IPS-NIHi7 (cell line): Measurements from ENCODE around the gene KIAA1217.

Experiments
- DNase-seq: peaks from one replicate; pipeline ENCODE4 v3.0.0; 2012; ENCODE audit warnings: mixed read lengths; ENCODE audit errors: extremely low spot score

The KIAA1217 gene, protein sequence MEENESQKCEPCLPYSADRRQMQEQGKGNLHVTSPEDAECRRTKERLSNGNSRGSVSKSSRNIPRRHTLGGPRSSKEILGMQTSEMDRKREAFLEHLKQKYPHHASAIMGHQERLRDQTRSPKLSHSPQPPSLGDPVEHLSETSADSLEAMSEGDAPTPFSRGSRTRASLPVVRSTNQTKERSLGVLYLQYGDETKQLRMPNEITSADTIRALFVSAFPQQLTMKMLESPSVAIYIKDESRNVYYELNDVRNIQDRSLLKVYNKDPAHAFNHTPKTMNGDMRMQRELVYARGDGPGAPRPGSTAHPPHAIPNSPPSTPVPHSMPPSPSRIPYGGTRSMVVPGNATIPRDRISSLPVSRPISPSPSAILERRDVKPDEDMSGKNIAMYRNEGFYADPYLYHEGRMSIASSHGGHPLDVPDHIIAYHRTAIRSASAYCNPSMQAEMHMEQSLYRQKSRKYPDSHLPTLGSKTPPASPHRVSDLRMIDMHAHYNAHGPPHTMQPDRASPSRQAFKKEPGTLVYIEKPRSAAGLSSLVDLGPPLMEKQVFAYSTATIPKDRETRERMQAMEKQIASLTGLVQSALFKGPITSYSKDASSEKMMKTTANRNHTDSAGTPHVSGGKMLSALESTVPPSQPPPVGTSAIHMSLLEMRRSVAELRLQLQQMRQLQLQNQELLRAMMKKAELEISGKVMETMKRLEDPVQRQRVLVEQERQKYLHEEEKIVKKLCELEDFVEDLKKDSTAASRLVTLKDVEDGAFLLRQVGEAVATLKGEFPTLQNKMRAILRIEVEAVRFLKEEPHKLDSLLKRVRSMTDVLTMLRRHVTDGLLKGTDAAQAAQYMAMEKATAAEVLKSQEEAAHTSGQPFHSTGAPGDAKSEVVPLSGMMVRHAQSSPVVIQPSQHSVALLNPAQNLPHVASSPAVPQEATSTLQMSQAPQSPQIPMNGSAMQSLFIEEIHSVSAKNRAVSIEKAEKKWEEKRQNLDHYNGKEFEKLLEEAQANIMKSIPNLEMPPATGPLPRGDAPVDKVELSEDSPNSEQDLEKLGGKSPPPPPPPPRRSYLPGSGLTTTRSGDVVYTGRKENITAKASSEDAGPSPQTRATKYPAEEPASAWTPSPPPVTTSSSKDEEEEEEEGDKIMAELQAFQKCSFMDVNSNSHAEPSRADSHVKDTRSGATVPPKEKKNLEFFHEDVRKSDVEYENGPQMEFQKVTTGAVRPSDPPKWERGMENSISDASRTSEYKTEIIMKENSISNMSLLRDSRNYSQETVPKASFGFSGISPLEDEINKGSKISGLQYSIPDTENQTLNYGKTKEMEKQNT (N-terminal part only)

DNA sequence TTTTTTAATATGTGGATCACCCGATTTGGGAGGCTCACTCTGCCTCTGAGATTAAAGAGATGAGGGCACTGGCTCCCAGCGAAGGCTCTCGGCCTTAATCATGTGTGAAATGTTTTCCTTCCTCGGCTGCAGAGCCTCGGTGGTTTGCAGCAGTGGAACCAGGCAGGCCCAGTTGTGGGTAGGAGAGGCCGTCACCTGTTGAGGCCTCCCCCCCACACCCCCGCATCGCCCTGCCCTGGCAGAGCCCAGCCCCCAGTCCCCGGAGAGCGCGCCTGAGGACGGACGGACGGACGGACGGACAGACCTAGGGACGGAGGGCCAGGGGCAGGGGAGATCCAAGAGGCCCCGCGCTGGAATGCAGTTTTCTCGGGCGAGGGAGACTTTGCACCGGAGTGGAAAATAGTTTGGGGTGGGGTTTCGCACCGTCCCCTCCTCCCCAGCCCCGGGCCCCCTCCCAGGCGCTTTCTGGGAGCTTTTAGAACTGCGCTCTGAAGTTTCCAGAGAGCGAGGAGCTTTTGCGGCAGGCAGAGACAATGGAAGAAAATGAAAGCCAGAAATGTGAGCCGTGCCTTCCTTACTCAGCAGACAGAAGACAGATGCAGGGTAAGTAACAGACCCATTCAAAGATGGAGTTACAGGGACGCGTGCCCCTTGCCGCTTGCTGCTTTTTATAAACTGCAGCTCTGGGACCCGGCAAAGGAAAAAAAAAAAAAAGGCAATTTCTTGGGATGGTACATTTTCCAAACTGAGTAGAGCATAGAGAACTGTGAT is at the start of gene KIAA1217:
TSS of gene KIAA1217 (plus strand) at position 478 of the 771 bp plus-strand sequence. CDS start at position 534, 56 bp downstream.
- DNase-seq = peak; percentile 64

DNA sequence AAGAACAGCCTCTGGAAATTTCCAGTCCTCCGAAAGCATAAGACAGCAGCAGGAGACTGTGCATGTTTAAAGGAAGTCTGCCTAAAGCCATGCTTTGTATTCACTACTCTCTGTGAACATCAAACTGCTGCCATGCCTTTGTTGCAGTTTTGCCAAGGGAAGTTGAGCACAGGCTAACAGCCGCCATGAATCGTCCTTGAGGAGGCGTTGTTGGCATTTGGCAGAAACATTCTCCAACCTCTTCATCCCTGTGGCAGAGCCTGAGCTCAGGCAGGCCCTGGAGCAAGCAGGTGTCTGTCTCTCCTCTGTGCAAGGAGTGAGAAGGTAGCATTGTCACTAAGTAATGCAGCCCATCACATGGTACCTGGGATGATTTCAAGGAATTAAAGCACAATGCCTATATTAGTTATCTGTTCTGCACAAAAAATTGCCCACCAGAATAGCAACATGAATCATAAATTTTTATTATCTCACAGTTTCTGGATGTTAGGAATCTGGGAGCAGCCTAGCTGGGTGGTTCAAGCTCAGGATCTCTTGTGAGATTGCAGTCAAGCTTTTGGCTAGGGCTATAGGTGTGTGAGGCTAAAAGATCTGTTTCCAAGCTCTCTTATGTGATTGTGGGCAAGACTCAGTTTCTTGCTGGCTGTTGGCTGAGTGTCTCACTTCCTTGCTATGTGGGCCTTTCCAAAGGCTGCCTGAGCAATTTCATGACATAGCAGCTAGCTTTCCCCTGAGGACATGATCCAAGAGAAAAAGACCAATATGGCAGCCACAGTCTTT is 46.5 kb upstream of the KIAA1217 start:
- no peak for DNase-seq

DNA sequence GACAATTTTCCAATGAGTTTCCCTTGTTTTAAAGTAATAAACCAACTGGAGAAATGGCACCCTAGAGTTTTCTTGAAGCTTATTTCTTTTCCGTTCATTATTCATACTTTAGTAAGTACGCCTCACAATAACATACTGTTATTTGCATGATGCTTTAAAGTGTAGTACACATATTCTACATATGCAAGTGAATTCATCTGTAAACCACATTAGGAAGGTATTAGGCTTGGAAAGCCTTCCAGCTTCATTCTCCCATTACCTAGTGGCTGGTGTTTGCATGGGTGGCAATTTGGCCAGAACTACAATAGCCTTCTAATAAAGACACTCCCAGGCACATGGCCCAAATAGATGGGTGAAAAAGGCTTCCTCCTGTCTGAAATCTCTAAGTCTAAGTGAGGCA is 45.5 kb upstream of the KIAA1217 start:
- DNase-seq = no peak

DNA sequence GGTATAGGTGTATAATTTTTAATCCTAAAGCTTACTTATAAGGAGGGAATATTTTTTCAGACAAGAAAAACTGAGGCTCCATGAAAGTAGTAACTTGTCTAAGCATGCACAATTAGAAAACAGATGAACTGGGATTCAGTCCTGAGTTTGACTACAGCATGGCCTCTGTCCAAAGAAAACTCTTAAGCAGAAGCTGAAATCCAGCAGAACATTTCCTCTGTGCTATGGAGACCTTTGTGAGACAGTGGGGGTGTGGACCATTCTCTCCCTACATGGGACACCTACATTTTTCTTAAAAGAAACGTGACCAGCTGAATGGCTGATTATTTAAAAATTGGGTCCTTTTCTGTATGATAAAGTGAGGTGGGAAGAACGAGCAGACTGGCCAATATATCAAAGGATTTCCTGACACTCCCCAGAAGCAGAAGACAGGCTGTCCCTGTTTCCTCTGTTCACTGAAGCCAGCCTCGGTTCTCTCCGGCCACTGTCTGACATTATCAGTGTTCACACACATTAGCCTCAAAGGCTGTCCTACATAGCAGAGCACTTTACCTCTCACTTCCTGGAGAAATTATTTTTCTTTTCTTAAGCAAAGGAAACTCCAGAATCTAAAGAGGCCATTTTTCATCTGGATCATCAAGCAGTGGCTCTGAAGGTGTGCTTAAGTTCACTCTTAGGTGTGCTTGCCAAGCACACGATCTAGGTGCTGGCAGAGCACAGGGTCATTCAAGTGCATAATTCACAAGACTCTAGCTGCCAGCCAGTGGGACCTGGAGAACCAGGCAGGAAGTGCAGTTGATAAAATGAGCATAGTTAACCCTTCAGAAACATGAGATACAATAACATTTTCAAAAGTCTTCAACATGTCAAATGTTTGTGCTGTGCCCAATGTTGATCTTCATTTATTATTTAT is 40.4 kb upstream of the KIAA1217 start:
- DNase-seq = no peak

DNA sequence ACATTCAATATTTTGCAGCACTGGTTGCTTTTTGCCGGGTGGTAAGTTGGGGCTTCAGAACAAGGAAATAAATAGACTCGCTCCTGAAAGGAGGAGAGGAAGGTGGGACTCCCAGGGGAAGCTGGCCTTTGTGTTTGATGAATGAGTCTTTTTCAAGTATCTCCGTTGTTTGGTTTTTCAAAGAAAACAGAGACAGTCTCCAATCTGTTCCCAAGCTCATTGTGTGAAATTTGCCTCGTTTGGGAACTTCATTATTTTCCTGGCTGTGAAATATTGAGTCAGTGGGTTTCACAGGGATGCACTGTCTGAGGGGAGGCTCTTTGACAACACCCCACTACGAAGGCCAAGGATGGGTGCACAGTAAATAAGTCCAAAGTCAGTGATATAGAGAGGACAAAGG is 38.7 kb upstream of the KIAA1217 start:
- DNase-seq = no peak

DNA sequence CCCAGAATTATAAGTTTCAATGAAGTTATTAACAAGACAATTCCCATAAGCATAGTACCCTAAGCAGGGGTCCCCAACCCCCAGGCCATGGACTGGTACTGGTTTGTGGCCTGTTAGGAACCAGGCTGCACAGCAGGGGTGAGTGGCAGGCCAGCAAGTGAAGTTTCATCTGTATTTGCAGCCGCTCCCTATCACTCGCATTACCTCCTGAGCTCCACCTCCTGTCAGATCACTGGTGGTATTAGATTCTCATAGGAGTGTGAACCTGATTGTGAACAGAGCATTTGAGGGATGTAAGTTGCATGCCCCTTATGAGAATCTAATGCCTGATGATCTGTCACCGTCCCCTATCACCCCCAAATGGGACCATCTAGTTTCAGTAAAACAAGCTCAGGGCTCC is 36.0 kb upstream of the KIAA1217 start:
- no peak for DNase-seq

DNA sequence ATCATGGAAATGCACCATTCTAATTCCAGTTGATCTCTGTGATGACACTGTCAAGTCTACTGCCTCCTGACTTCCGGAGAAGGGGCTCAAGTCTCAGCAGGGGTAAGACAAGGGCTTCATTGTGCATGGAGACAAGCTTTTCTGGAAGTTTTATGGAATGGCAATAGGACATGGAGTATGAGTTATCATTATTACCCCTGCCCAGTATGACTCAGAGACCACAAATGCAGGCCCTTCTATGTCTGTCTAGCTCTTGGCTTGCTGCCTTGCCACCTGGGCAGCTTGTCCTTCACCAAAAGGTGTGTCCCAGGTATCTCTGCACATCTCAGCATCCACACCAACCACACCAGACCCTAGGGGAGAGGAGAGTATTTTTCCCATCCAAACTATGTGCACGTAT is 34.9 kb upstream of the KIAA1217 start:
- DNase-seq = no peak

DNA sequence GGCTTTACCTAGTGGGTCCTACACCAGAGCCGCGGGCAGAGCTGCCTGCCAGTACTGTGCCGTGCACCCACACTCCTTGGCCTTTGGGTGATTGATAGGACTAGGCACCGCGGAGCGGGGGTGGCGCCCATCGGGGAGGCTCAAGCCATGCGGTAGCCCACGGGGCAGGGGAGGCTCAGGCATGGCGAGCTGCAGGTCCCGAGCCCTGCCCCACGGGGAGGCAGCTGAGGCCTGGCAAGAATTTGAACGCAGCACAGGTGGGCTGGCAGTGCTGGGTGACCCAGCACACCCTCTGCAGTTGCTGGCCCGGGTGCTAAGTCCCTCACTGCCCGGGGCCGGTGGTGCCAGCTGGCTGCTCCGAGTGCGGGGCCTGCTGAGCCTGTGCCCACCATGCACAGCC is 32.3 kb upstream of the KIAA1217 start:
- DNase-seq = no peak

DNA sequence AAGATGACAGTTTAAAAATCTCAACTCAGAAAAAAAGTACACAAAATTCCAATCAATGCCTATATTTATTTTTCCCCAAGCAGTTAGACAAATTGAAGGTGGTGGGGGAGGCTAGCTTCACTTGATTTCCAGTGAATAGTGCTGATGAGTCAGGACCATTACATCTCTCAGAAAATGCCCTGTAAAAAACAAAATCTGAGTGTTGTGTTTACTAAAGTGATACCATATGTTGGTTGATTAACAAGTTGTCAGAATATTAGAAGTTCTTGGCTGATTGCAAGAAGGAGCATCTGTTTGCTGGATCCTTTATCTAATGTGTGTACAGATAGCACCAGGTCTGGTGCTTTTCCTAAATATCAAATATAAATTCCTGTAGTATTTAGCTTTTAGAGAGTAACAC is 31.3 kb upstream of the KIAA1217 start:
- no peak for DNase-seq

DNA sequence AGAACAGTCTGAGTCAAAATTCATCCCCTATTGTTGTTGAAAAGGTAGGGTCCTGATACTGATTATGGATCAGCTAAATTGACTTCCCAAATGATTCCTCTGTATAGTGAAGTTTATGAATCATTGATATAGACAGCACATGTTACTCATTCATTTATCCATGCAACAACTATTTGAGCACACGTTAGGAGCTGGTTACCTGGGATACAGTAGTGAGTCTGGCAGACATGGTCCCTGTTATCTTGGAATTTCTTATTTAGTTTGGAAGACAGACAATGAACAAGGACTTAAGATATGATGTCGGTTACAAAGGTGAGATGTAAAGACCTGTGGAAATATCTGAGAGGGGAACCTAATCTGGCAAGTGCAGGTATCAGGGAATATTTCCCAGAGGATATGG is 28.0 kb upstream of the KIAA1217 start:
- DNase-seq = no peak

DNA sequence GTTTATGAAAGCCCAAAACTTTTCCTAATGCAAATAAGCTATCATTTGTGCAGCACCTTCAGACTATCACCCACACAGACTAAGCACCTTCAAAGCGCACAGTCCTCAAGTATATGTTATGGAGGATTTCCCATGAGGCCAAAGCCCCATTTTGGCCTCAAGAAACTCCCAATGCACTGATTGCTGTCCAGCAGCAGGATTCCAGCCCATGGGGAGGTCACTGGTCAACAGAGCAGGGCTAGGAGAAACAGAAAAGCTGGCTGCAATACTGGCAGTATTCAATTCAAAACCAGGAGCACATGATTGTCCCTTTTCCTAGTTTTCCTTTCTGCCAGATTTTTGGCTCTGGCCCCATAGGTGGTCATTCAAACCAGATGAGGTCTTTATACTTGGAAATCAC is 24.5 kb upstream of the KIAA1217 start:
- DNase-seq = no peak

DNA sequence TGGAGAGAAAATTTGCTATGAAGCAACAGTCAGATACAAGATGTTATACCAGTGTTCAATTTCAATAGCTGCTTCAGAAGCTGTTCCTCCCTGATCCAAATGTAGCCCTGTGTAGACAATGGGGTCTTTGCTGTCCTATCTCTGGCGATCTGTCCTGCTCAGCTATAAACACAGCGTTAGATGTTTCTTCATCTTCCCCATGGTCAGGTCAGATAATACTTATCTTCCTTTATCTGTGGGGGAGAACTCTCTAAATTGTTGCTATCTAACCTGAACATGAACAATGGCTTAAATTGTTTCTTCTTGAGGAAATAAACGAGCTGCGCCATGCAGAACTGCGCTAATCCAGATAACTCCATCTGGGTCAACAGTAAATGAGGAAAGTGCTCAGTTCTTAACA is 15.6 kb upstream of the KIAA1217 start:
- no peak for DNase-seq

DNA sequence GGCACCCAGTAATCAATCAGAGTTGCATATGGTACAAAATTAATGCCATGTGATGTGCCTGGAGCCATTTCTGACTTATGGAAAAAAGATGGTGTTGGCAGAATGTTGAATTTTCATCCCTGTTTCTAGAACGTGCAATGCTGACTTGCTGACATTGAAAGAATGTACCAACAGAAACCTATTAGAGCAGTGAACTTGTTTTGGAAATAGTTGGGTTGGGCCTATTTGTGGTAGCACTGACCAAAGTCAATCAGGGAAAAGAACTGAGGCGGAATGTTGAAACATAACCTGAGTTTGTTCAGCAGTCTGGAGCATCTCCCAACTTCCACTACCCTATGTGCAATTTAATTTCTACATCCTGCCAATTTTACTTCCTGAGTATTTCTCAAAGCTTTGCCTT is 11.7 kb upstream of the KIAA1217 start:
- no peak for DNase-seq

DNA sequence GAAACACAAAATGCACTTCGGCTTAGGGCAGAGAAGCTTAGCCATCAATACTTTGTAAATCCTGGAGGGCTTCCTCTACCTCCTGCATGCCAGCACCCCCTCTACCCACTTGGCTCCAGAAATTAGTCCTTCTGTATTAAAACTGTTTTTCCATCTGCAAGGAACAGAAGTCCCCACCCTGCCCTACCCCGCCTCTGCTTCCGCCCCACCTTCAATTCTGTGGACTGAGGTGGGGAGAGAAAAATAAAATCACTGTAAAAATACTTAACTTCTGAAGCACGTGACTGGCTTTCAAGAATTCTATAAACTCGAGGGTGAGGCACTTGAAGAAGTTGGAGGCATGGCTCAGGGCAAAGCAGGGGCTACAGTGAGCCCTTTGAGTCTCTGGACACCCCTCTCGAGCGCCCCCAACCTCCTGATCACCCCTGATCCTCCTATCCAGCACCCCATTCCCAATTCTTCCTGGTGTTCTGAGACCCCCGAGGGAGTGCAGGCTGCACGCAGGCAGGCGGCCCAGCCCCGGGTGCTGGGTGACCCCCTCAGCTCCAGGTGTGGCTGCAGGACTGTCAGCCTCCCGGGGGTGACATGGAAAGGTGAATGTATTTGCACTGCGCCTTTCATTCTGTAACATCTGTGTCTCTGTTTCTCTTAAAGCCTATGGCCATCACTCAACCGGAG is 7.3 kb upstream of the KIAA1217 start:
- DNase-seq = no peak

DNA sequence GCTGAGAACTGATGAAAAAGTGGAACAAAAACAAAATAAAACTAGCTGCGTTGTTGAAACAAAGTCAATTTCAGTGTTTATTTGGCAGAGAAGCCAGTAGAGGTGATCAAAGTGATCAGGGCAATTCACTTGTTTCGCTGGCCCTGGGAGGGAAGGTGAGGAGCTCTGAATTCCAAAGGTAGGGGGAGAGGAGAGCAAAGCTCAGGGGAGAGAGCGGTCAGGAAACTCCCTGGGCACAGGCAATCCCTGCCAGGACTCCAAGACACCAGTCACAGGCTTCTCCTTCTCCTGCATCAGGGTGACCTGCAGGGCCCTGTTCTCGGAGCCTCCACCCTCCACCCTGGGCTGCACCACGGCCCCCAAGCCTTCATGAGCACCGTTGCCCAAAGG is 6.8 kb upstream of the KIAA1217 start:
- DNase-seq = peak; percentile 81

DNA sequence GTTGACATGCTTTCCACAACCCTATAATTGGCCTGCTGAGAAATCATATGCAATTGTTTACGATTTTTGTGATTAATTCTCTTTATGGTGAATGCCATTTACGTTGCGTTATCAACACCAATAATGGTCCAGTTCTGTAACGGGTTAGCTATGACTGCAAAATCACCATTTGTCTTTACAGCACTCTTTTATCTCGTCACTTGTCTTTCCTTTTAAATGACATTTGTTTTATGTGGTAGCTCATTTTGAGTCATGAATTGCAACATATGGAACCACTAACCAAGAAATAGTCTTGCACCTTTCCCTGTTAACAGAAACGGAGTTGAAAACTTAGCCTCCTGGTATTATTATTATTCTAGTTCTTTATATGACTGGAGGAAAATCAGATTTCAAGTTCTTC is 3.1 kb upstream of the KIAA1217 start:
- no peak for DNase-seq

DNA sequence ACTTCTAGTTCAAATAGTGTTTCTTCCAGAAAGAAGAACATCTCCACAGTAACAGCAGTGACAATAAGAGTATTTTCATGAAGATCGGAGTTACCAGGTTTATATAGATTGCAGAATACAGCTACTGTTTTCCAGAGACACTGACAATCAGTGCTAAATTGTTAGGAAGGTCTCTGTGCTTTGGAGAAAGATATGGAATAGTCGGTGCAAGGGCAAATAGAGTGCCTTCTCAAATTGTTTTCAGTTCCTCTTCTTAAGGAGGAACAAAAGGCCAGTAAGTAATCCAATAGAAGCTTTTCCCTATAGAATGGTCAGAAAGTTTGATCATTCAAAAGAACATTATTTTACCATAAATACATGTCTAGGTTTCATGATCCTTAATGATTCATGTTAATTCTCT is 2.6 kb upstream of the KIAA1217 start:
- DNase-seq = no peak

DNA sequence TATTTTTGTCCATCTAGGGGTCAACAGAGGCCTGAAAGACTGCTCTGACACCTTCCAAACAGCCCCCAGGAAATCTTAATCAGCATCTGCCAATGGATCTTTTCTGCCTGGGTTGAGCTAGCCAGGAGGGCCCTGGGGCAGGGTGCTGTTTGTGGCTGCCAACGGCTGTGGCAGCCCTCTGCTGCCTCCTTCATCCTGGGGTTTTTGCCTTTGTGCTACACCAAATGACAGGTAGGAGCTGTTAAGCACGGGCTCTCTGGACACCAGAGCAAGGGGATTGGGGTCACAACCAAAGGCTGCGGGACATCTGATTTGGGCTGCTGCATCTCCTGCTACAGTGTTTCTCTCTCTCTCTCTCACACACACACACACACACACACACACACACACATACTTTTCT is 2.0 kb upstream of the KIAA1217 start:
- no peak for DNase-seq

DNA sequence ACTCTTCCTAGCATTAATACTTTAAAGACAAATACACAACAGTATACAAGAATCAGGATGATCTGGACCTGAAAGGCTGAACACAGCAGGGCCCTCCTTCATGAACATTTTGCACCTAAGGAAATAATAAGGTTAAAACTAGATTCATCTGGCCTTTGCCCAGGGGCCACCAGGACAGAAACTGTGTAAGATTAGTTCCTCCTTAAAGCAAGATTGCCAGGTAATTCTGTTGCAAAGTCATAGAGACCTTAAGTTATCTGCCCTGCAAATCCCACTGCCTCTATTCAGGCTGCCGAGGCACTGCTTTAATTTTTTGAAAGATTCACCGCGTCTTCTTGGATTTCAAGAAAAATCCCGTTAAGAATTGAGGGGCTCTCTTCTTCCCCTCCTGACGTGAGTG is 1.6 kb upstream of the KIAA1217 start:
- no peak for DNase-seq
